Suprapubic skin (tissue), 4 donors: ENCODE measurements around the gene ZNF446. TPM values are rescaled to one million over a fixed set of nuclear protein-coding genes. Genes with fewer than 3 reads are reported as not detected.
A peak's percentile ranks its signal among the peaks of the same experiment; 100 is the strongest.

ENCODE experiments used
- DNase-seq, 2 donors: peaks; one replicate each; pipeline ENCODE4 v3.0.0-alpha.2; 2019; ENCODE audit warnings: low spot score in 2 of 2
- H3K27ac ChIP-seq: fragments of 200-600 bp; sonication (generic); one replicate; pipeline ENCODE4 v1.5.1; 2019
- H3K27me3 ChIP-seq: fragments of 200-600 bp; sonication (generic); one replicate; pipeline ENCODE4 v1.5.1; 2019
- H3K36me3 ChIP-seq: fragments of 200-600 bp; sonication (generic); one replicate; pipeline ENCODE4 v1.5.1; 2019
- H3K4me1 ChIP-seq: fragments of 200-600 bp; sonication (generic); one replicate; pipeline ENCODE4 v1.5.1; 2019
- H3K4me3 ChIP-seq: fragments of 200-600 bp; sonication (generic); one replicate; pipeline ENCODE4 v1.5.1; 2019; ENCODE audit warnings: mild to moderate bottlenecking
- H3K9me3 ChIP-seq: fragments of 200-600 bp; sonication (generic); one replicate; pipeline ENCODE4 v1.5.1; 2019
- EP300 ChIP-seq: sonication (generic); formaldehyde crosslinking; IDR thresholded peaks from one replicate; pipeline ENCODE4 v1.6.1; 2017; ENCODE audit warnings: antibody characterized with exemption
- POLR2A ChIP-seq, 2 donors: fragments of 450-650 bp; IDR thresholded peaks; one replicate each; pipeline ENCODE4 v1.6.1; 2017; ENCODE audit warnings: antibody characterized with exemption in 2 of 2, mild to moderate bottlenecking in 2 of 2, moderate library complexity in 2 of 2
- POLR2AphosphoS5 ChIP-seq, 3 donors: sonication (generic); formaldehyde crosslinking; IDR thresholded peaks; one replicate each; pipeline ENCODE4 v1.6.1; 2017; ENCODE audit warnings: antibody characterized with exemption in 3 of 3
- WGBS: methylation state at CpG from one replicate; pipeline ENCODE4 v1.1.5; 2018; 5-methylcytosine and 5-hydroxymethylcytosine counted together
- total RNA-seq, 4 donors: library from RNA; depleted of rRNA; stranded (reverse); fragments of >200 nt; gene quantifications; one replicate each; pipeline ENCODE4 v1.1.0, GENCODE V29; 2016
- TF ChIP-seq, protein P1 (sequence below), 2 donors: fragments of 200-600 bp in 1 of 2; fragments of 450-650 bp in 1 of 2; sonication (generic) in 1 of 2; IDR thresholded peaks; one replicate each; pipeline ENCODE4 v1.5.1; 2016 to 2019; ENCODE audit warnings: antibody characterized with exemption in 2 of 2, mild to moderate bottlenecking in 1 of 2, moderate library complexity in 1 of 2

ZNF446 gene
- total RNA-seq, 4 donors from 2014 or later = 19.8 to 38.8 (median 24.0) TPM

DNA sequence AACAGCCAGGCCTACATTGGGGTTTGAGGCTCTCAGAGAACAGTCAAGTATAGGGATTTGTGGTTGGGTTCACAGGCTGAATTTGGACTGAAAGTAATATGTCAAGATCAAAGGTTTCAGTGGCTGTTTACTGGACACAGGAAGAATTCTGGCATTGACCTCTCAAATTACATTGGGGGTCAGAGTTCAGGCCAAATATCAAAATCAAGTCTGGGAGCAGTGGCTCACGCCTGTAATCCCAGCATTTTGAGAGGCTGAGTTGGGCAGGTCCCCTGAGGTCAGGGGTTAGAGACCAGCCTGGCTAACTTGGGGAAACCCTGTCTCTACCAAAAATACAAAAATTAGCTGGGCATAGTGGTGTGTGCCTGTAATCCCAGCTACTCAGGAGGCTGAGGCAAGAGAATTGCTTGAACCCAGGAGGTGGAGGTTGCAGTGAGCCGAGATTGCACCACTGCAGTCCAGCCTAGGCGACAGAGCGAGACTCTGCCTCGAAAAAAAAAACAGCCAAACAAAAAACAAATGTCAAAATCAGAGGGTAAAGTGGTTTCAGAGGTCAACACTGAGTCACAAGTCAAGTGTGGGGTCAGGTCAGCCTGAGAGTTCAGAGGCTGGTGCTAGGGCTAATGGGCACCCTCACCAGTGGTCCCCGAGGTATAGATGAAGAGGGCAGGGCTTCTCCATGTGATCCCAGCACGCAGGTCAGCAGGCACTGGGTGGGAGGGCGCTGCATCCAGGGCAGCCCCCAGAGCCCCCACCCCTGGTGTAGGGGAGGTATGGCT lies 34.1 kb downstream of the ZNF446 start:
- Histone ChIP-seq H3K36me3 (no peaks in the 10 kb centered on the region), H3K4me3 (no peak overlapping the region), H3K9me3 (no peaks in the 10 kb centered on the region), H3K27me3 (no peaks in the 10 kb centered on the region), H3K4me1 (peaks cover 19% of the 10 kb centered on the region), H3K27ac (no peak overlapping the region)
- TF ChIP-seq POLR2A (IDR thresholded peaks at IDR 0.05) (no peak), EP300 (no peak), POLR2AphosphoS5 (IDR thresholded peaks at IDR 0.05) (no peak)
- TF ChIP-seq, protein P1, sequence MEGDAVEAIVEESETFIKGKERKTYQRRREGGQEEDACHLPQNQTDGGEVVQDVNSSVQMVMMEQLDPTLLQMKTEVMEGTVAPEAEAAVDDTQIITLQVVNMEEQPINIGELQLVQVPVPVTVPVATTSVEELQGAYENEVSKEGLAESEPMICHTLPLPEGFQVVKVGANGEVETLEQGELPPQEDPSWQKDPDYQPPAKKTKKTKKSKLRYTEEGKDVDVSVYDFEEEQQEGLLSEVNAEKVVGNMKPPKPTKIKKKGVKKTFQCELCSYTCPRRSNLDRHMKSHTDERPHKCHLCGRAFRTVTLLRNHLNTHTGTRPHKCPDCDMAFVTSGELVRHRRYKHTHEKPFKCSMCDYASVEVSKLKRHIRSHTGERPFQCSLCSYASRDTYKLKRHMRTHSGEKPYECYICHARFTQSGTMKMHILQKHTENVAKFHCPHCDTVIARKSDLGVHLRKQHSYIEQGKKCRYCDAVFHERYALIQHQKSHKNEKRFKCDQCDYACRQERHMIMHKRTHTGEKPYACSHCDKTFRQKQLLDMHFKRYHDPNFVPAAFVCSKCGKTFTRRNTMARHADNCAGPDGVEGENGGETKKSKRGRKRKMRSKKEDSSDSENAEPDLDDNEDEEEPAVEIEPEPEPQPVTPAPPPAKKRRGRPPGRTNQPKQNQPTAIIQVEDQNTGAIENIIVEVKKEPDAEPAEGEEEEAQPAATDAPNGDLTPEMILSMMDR (IDR thresholded peaks at IDR 0.05) = no peak
- DNase-seq = no peak
- 73% methylated on average over 8 of the region's 8 CpGs for WGBS

DNA sequence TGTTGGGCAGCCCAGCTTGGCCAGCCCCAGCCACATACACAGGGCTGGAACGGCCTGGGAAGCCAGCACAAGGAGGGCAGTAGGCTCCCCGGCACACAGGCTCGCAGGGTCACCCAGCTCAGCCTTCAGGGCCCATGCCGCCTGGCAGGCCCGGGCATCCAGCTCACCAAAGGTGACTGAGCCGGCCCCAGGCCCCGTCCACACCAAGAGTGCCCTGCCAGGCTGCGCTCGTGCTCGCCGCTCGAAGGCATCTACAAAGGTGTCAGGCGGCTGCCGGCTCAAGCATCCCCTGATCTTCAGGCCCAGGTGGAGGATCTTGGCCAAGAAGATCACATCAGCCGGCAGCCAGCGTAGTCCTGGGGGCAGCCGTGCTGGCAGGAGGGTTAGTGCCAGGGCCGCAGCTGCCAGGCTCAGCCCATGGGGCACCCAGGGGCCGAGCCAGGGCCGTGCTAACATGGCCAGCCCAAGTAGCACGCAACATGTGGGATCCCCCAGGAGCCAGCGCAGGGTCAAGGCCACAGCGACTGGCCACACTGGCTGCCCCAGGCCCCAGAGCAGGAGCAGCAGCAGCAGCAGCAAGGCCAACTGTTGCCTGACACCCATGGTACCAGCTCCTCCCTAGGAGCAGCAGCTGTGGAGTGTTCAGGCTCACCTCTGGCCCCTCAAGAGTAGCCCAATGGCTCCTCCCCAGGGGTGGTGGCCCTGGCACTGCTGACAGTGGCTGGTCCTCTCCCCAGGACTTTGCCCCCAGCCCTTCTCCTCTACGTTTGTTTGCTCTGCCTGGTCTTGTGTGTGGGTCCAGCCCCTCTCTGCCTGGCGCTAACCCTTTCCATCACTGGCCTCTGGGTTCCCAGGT lies 35.4 kb downstream of the ZNF446 start, which contains the start of gene SLC27A5:
SLC27A5 (minus strand) TSS at position 640 of the 856 bp plus-strand sequence; CDS start at position 603, 37 bp downstream.
- H3K4me1 ChIP-seq = peaks cover 31% of the 10 kb centered on the region
- TF ChIP-seq EP300 (no peak), POLR2A (IDR thresholded peaks at IDR 0.05) (no peak), POLR2AphosphoS5 (IDR thresholded peaks at IDR 0.05) (no peak)
- TF ChIP-seq, protein P1 (IDR thresholded peaks at IDR 0.05) = no peak
- no peak within 1 kb of the TSS for H3K4me3 ChIP-seq
- H3K36me3 ChIP-seq = peaks cover 12% of the 10 kb centered on the region
- DNase-seq = no peak
- no peaks in the 10 kb centered on the region for H3K9me3 ChIP-seq
- 78% methylated on average over 6 of the region's 25 CpGs for WGBS
- H3K27me3 ChIP-seq = no peaks in the 10 kb centered on the region
- H3K27ac ChIP-seq = no peak within 1 kb of the TSS

DNA sequence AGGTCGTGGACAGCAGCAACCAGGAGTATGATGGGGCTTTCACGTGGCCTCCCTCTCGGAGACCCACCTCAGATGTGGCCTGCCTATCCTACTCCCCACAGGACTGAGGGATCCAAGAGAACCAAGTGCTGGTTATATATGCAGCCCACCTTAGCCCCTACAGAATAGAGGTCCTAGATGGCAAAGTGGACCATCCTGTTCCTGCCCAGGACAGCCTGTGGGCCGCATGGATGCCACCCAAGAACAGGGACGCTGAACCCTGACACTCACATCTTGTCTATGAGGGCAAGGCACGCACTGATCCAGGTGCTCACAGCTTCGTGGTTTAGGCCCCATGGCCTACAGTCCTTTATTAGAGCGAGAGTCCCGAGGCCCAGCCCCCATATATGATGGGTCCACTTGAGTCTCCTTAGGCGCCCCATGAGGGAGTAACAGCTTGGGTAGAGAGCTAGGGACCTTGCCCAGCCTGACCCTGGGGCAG lies 37.1 kb downstream of the ZNF446 start:
- H3K4me3 ChIP-seq = no peak overlapping the region
- H3K27ac ChIP-seq = peak overlapping the region; percentile 52
- H3K36me3 ChIP-seq = peaks cover 20% of the 10 kb centered on the region
- no peaks in the 10 kb centered on the region for H3K9me3 ChIP-seq
- peaks cover 47% of the 10 kb centered on the region for H3K4me1 ChIP-seq
- H3K27me3 ChIP-seq = no peaks in the 10 kb centered on the region
- TF ChIP-seq POLR2A (IDR thresholded peaks at IDR 0.05) (no peak), POLR2AphosphoS5 (IDR thresholded peaks at IDR 0.05) (no peak), EP300 (no peak)
- TF ChIP-seq, protein P1 (IDR thresholded peaks at IDR 0.05) = no peak
- no peak for DNase-seq
- 94% methylated on average over 5 of the region's 10 CpGs for WGBS

DNA sequence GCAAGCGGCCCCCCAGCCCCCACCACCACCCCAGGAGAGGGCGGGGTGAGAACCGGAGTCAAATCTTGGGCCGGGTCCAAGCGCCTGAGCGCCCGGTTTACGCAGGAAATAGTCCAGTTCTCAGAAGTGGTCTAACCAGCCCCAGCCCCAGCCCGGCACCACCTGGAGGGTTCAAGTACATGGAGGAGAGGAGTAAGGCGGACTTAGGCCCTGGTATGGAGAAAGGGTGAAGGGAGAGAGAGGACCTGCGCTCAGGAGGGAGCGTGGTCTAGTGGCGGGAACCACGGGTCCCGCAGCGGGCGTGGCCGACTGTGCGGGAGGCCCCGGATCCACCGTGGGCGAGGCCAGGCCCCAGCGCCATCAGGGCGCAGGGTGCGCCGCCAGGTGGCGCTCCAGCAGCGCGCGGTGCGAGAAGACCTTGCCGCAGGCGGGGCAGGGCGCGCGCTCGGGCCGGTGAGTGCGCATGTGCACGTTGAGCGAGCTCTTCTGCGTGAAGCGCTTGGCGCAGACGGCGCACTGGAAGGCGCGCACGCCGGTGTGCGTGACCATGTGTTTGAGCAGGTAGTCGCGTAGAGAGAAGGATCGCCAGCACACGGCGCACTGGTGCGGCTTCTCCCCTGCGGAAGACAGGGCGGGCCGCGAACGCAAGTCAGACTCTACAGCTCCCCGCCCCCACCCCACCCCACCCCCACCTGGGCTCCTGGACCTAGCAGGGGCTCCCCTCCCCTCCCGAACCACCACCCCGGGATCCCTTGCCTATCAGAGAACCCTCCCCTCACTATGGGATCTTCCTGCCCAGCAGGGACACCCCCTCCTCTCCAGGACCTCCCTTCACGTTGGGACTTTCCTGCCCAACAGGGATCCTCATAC lies 37.8 kb downstream of the ZNF446 start:
- H3K9me3 ChIP-seq = no peaks in the 10 kb centered on the region
- H3K4me3 ChIP-seq = peak overlapping the region; percentile 42
- WGBS = 17% methylated on average over 36 of the region's 66 CpGs
- peaks cover 53% of the 10 kb centered on the region for H3K4me1 ChIP-seq
- H3K27me3 ChIP-seq = no peaks in the 10 kb centered on the region
- peaks cover 20% of the 10 kb centered on the region for H3K36me3 ChIP-seq
- peak overlapping the region; percentile 52 for H3K27ac ChIP-seq
- TF ChIP-seq, protein P1 (IDR thresholded peaks at IDR 0.05) = peak; percentile 84 to 97
- TF ChIP-seq POLR2AphosphoS5 (IDR thresholded peaks at IDR 0.05) = peak in 1 of 3 donors; percentile 74
- no peak for TF ChIP-seq EP300
- DNase-seq = peak; percentile 91
